Stimulated activated CD4-positive, alpha-beta T cell treated with anti-CD3 and anti-CD28 coated beads, Interleukin-1b, Interleukin-23, amount 100 ng/mL, for 24 hours (primary cell): ENCODE data around the gene ZBTB48.

Source experiments
- DNase-seq, 4 experiments: peaks; one replicate each; pipeline ENCODE4 v3.0.0-alpha.2; 2020; ENCODE audit warnings: low read depth in 4 of 4, low spot score in 1 of 4

Gene ZBTB48

DNA sequence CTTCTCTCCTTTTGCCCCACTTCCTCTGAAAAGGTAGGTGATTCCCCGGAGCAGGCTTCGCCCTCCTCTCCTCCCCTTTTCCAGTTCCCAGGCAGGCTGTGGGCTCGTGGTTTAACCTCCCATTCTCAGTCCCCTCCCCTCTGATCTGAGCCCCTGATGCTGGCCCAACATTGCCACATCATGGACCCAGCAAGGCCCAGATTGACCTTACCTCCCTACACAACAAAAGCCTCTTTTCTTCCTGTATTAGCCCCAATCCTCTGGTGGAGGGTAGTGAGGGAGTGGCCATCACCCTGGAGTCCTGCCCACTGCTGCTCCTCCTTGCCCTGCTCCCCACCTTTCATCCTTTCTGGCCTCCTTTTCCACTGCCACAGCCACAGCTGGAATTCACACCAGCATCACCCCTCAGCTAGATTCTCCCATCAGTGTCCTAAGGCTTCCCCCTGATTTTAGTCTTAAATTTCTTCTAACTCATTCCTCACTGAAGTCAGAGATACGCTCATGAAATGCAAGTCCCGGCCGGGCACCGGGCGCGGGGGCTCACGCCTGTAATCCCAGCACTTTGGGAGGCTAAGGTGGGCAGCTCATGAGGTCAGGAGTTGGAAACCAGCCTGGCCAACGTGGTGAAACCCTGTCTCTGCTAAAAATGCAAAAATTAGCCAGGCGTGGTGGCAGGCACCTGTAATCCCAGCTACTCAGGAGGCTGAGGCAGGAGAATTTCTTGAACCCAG lies 7.0 kb upstream of the ZBTB48 start:
- DNase-seq: no peak

GRCh38 chr1:6574025-6574620 lies 5.7 kb upstream of the ZBTB48 start:
- DNase-seq: no peak

DNA sequence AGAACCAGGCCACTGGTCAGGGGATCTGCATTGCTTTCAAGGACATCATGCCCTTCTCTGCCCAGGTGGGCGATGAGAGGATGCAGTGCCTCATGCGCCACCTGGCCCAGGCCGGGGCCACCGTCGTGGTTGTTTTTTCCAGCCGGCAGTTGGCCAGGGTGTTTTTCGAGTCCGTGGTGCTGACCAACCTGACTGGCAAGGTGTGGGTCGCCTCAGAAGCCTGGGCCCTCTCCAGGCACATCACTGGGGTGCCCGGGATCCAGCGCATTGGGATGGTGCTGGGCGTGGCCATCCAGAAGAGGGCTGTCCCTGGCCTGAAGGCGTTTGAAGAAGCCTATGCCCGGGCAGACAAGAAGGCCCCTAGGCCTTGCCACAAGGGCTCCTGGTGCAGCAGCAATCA lies 5.0 kb upstream of the ZBTB48 start:
- DNase-seq: no peak

GRCh38 chr1:6577831-6578525 lies 1.8 kb upstream of the ZBTB48 start:
- no peak for DNase-seq

GRCh38 chr1:6578624-6579373 lies 995 bp upstream of the ZBTB48 start:
- no peak for DNase-seq

DNA sequence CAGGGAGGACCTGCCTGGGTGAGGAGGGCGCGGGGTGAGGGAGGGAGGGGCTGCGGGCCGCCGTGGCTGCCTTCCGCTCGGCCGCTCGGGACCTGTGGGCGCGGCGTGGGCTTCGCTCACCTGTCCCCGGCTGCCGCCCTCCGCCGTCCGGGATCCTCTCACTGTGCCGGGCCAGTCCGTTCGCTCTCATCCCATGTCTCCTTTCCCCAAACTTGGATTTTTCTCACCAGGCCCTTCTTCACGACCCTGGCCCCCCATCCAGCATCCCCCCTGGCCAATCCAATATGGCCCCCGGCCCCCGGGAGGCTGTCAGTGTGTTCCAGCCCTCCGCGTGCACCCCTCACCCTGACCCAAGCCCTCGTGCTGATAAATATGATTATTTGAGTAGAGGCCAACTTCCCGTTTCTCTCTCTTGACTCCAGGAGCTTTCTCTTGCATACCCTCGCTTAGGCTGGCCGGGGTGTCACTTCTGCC lies 362 bp downstream of the ZBTB48 start:
- DNase-seq: no peak

- no peak for DNase-seq
These were observed 1.0 kb downstream of the ZBTB48 start for GRCh38 chr1:6580593-6581409.

DNA sequence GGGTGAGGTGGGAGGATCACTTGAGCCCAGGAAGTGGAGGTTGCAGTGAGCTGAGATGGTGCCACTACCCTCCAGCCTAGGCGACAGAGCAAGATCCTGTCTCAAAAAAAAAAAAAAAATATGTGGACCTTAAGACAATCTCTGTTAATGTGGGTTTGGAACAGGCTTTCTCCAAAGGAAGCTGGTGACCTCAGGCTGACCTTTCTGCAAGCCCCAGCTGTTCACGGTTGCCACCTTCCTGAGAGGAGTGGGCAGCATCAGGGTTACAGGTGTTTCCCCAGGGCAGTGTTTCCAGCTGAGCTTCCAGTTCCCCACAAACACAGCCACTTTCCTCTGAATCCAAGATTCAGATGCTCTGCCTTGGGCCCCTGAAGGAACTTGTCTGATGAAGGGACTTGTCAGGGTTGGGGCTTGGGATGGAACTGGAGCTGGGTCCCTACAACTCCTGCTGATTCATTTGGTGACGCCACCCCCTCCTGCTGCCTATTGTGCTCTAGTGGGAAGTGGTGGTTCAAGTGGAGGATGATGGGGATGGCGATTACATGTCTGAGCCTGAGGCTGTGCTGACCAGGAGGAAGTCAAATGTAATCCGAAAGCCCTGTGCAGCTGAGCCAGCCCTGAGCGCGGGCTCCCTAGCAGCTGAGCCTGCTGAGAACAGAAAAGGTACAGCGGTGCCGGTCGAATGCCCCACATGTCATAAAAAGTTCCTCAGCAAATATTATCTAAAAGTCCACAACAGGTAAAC lies 1.9 kb downstream of the ZBTB48 start:
- no peak for DNase-seq

DNA sequence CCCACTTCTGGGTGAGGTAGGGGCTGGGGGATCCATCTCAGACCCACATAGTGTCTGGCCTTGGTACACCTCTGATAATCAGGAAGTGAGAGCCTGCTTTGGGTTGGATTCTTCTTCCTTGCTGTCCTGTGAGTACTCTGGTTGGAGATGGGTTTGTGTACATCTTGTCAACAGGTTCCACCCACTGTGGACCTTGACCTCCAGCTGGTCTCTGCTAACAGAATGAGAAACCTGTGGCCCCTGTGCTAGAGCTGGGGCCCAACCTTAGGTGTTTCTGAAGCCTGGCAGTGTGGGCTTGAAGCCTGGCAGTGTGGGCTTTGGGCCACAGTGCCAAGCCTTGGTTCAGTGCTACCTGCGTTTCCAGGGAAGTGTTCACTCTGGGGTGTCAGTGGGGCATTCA lies 2.6 kb downstream of the ZBTB48 start:
- DNase-seq: no peak

DNA sequence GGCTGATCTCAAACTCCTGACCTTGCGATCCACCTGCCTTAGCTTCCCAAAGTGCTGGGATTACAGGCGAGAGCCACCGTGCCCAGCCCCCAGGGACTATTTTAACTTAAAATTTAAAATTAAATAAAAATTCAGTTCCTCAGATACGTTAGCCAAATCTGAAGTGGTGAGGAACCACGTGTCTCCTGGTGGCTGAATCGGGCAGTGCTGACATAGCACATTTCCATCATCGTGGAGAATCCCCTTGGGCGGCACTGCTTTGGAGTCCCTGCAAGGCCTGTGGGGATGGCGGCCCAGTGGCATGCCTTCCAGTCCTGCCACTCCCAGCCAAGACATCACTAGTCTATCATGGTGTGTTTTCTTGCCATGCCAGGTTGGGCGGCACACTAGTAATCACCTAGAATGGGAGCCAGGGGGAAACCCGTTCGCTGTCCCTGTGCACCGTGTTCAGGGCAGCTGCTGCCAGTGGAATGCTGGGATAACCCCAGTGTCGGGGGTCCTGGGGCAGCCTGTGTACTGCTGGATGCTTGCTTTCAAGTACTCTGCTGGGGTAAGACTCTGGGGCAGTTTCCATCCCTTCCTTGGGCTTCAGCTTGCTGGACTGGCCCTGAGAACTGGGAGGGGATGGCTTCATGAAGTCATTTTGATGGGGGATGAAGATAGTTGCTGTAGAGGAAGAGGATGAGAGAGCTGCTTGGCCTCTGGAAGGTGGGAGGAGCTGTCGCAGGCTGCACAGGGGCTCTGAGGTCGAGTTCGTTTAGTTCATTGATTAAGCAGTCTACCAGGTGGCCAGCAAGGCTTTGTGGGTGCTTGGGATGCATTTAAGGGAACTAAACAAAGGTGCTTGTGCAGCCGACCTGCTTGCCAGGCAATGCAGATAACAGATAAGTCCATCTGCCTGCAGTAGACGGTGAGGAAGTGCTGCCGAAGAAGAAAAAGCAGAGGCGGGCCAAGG lies 4.6 kb downstream of the ZBTB48 start:
- no peak for DNase-seq

GRCh38 chr1:6585081-6585722 lies 5.4 kb downstream of the ZBTB48 start:
- no peak for DNase-seq

- DNase-seq: no peak
These were observed 6.0 kb downstream of the ZBTB48 start for GRCh38 chr1:6585841-6586240.

DNA sequence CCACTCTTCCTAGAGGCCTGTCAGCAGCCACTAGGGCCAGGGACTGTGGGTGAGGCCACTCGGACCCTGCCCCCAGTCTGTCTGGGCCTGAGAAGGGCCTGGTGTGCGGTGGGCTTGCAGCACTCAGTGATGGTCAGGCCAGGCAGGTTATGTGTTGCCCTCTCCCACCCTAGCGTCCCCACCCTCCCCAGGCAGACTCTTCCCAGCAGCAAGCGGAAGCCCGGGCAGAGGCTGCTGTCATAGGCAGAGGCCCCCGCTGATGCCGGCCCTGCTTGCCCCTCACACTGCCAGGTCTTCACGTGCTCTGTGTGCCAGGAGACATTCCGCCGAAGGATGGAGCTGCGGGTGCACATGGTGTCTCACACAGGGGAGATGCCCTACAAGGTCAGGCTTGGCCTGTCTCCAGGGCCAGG lies 6.6 kb downstream of the ZBTB48 start:
- no peak for DNase-seq

DNA sequence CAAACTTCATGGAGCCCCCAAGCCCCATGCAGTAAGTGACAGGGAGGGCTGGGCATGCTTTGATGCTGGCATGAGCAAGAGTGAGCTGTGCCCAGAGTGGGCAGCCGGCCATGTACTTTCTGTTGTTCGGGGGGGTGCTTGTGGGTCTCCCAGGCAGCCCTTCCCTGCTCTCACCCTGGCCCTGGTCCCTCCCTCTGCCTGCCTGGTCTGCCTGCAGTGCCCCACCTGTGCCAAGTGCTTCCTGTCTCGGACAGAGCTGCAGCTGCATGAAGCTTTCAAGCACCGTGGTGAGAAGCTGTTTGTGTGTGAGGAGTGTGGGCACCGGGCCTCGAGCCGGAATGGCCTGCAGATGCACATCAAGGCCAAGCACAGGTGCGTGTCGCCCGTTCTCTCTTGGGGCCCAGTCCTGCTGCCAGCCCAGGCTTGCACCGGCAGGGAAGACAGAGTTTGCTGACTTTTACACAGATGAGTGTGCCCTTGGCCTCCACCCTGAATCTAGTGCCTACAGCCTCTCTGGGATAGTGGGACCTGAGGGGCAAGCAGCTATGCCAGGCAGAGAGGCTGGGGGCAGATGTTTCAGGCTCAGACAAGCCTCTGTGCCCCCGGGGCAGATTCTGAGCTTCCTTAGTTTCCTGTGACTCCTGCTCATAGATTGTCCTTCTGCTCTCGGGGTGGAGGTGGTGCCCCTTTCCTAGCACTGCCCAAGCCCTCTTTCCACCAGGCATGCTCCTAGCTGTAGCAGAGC lies 7.6 kb downstream of the ZBTB48 start:
- no peak for DNase-seq

DNA sequence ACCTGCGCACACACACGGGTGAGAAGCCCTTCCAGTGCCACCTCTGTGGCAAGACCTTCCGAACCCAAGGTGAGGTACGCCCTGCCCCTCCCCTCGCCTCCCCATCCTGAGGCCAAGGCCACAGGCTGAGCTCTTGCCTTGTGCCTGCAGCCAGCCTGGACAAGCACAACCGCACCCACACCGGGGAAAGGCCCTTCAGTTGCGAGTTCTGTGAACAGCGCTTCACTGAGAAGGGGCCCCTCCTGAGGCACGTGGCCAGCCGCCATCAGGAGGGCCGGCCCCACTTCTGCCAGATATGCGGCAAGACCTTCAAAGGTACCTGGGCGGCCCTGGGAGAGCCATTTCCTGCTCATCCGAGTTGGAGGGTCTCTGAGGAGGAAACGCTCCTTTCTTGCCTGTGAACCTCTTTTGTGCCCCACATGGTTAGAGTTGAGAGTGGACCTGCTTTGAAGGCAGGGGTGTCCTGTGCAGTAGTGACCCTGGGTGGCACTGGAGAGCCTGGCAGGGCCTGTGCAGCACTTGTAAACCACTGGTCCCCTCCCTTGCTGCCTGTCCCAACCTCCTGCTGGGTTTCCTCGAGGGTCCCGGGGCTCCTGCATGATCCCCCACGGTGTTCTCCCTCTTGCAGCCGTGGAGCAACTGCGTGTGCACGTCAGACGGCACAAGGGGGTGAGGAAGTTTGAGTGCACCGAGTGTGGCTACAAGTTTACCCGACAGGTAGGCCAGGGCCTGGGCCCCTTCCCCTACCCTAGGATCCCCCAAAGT lies 8.5 kb downstream of the ZBTB48 start:
- no peak for DNase-seq

DNA sequence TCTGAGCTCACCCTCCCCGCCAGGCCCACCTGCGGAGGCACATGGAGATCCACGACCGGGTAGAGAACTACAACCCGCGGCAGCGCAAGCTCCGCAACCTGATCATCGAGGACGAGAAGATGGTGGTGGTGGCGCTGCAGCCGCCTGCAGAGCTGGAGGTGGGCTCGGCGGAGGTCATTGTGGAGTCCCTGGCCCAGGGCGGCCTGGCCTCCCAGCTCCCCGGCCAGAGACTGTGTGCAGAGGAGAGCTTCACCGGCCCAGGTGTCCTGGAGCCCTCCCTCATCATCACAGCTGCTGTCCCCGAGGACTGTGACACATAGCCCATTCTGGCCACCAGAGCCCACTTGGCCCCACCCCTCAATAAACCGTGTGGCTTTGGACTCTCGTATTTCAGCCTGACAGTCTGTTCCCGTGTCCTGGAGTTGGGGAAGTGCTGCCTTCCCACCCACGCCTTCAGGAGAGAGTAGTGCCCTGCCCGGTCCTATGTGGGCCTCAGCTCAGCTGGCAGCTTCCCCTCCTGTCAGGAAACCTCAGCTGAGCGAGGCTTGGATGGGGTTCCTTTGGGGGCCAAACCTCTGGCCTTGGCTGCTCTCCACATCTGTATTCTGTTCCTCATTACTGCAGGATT lies 9.2 kb downstream of the ZBTB48 start:
- DNase-seq: no peak

DNA sequence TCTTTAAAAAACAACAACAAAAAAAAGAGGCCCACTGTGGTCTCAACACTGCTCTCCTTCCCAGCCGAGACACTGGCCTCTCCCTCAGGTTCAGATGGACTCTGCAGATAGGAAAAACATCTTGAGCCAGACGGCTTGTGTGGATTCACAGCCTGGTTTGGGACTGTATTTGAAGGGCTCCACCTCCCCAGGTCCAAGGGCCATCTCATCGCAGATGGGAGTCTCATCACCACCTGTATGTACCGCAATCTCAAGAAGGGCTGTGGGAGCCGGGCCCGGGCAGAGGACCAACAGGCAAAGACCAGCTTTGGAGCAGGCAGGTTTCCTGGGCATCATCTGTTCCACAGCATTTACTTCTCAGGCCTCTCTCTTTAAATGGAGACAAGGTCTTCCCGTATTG lies 10.3 kb downstream of the ZBTB48 start:
- DNase-seq: no peak
